Fibroblast of mammary gland (primary cell): ENCODE data around the gene GJD4.

Source experiments
- DNase-seq: peaks from one replicate; pipeline ENCODE4 v3.0.0-alpha.2; 2010; ENCODE audit warnings: low read depth
- H3K4me3 ChIP-seq: 2 replicates; pipeline ENCODE4 v1.5.1; 2011; ENCODE audit warnings: low read depth, mild to moderate bottlenecking, low read length, moderate library complexity; ENCODE audit not compliant: control insufficient read depth
- TF ChIP-seq, protein P1 (sequence below): conservative IDR thresholded peaks from 2 replicates; pipeline ENCODE4 v1.5.1; 2011; ENCODE audit warnings: low read depth, low read length, inconsistent platforms; ENCODE audit not compliant: control insufficient read depth, insufficient read depth

Gene GJD4

DNA sequence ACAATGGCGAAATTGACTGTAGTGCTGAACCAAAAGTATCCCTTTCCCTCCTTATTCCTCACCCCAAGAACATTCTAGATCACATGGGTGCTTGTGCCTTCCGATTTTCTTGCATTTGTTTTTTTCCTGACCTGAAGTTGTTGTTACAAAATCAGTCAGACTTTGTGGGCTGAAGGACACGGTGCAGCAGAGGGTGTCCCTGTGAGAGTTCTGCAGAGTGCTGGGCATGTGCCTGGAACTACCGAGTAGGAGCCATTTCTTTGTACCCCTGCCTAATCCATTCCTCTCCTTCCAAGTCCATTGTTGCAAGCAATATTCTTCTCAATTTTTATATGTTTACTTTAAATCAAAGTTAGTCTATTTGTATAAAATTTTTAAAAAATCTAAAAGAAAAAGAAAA is 35.3 kb upstream of the GJD4 start:
- TF ChIP-seq, protein P1, sequence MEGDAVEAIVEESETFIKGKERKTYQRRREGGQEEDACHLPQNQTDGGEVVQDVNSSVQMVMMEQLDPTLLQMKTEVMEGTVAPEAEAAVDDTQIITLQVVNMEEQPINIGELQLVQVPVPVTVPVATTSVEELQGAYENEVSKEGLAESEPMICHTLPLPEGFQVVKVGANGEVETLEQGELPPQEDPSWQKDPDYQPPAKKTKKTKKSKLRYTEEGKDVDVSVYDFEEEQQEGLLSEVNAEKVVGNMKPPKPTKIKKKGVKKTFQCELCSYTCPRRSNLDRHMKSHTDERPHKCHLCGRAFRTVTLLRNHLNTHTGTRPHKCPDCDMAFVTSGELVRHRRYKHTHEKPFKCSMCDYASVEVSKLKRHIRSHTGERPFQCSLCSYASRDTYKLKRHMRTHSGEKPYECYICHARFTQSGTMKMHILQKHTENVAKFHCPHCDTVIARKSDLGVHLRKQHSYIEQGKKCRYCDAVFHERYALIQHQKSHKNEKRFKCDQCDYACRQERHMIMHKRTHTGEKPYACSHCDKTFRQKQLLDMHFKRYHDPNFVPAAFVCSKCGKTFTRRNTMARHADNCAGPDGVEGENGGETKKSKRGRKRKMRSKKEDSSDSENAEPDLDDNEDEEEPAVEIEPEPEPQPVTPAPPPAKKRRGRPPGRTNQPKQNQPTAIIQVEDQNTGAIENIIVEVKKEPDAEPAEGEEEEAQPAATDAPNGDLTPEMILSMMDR, result no peak
- no peak overlapping the region for H3K4me3 ChIP-seq
- no peak for DNase-seq

DNA sequence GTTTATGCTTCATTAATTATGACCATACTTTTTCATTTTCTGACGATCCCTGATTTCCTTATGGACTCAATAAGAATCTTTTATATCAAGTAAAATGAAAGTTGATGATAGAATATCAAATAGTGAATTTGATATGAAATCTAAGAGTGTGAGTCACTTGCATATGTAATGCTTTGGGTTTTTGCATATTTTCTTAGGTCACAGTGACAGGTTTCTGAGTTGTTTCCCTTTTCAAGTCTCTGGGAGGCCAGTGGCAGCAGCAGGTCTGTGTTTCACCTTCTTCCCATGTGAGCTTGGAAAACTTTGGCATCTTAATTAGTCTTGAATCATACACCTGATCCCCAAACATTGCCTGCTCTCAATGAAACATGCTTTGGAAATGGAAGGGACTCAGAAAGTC is 34.7 kb upstream of the GJD4 start:
- TF ChIP-seq, protein P1, result no peak
- peak; percentile 30 for DNase-seq
- H3K4me3 ChIP-seq, result no peak overlapping the region

DNA sequence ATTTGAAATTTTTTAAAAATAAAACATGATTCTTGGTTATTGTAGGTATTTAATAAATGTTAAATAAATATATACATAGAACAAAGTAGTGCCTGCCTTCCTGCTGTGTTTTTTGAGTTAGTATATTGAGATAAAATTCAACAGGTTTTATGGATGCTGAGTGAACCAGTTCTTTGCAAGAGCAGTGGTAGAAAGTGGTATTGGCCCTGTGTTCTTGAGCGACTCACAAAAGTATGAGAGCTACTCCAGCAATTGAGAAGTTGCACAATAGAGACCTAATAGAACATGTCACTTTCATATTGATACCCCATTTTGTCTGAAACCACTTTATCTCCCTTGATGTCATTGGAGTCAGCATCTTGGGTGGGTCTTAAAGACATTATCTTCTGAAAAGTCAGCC is 32.6 kb upstream of the GJD4 start:
- TF ChIP-seq, protein P1, result no peak
- no peak overlapping the region for H3K4me3 ChIP-seq
- peak; percentile 48 for DNase-seq

DNA sequence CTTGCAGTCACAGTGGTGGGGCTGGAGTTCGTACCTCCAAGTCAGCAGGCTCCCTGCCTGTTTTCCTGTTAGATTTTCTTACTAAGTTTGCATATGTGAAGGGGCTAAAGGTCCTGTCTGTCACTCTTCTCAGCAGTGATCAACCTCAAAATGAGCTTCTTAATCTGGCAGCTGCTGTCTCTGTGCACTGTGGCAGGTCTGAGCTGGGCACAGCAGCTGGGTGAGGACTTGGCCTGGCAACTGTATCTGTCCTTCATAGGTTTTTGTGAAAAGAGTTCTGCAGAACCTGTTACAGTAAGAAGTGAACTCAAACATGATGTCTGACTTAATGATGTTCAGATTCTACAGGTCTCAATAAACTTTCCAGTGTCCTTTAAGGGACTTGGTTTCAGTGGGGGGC is 31.3 kb upstream of the GJD4 start:
- no peak overlapping the region for H3K4me3 ChIP-seq
- no peak for DNase-seq
- TF ChIP-seq, protein P1, result no peak

DNA sequence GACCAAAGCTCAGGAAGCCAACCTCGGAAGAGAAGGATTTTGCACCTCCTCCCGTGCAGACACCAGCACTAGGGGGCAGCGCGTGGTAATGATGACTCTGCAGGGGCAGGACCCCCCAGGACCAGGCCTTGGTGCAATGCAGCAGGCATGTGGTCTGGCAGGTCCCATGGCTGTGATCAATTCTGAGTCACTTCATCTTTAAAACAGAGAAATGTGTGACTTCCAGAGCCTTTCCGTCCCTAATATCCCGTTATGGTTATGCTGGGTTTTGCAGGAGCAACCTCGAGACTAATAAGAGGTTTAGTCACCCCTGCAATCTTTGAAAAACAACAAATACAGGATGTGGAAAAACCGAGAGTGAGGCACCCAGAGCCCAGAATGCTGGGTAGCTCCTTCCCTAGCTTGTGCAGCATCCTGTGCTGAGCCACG is 30.2 kb upstream of the GJD4 start:
- peak; percentile 95 for DNase-seq
- H3K4me3 ChIP-seq, result no peak overlapping the region
- TF ChIP-seq, protein P1, result peak; percentile 46

DNA sequence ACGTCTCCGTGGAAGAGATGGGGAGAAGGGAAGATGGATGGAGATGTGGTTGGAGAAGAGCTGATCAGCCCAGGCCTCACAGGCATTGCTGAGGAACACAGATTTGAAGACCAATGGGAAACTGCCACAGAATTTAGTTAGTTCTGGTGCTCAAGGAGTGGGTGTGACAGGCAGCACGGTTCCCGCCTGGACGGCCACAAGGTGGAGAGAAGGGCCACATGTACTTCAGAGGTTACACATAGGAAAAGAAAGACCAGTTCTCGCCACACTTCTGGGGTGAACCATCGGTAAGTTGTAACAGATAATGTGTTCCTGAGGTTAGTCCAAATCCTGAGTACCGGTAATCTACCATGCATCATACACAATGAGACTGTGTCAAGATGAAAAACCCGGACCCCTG is 29.5 kb upstream of the GJD4 start:
- no peak for DNase-seq
- TF ChIP-seq, protein P1, result no peak
- H3K4me3 ChIP-seq, result no peak overlapping the region

DNA sequence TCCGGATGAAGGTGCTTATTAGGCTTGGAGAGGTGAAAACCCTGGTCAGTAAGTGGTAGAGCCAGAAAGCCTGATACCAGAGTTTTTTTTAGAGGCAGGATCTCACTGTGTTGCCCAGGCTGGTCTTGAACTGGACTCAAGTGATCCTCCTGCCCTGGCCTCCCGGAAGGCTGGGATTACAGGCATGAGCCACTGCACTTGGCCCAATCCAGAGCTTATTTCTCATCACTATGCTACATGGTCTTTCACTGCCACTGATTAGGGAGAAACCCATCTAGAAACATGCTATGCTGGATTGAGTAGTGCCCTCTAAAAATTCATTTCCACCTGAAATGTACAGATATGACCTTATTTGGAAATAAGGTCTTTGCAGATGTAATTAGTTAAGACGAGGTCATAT is 28.4 kb upstream of the GJD4 start:
- TF ChIP-seq, protein P1, result no peak
- no peak for DNase-seq
- no peak overlapping the region for H3K4me3 ChIP-seq
